SH-SY5Y (cell line): ENCODE results near the gene HOXD8.

Experiments used
- GATA2 ChIP-seq: IDR thresholded peaks from 2 replicates; pipeline ENCODE4 v1.6.1; 2011; ENCODE audit warnings: mild to moderate bottlenecking, low read depth, low read length
- GATA3 ChIP-seq: IDR thresholded peaks from 2 replicates; pipeline ENCODE4 v1.6.1; 2011; ENCODE audit warnings: low read depth, mild to moderate bottlenecking, low read length, moderate library complexity

GRCh38 chr2:176147800-176148496 lies 18.4 kb downstream of the HOXD8 start:
- TF ChIP-seq GATA2 (no peak), GATA3 (no peak)
